ENCODE measurements around the gene GALC. TPM values are rescaled to one million over a fixed set of nuclear protein-coding genes. Genes with fewer than 3 reads are reported as not detected.

GALC gene
- total RNA-seq, 3 donors from 2014 or later (not counting 1 experiment from before 2014, with no cell fraction given), result 50.3 to 78.2 (median 67.2) TPM

GRCh38 chr14:87899228-87899627, 93.8 kb downstream of the GALC start:
- Histone ChIP-seq H3K36me3 (ENCODE audit: control insufficient read depth, insufficient read depth, low read length) (no peaks in the 10 kb centered on the region), H3K27ac (ENCODE audit: low read length) (no peak overlapping the region), H3K4me3 (ENCODE audit: low read length) (no peak overlapping the region), H3K4me1 (ENCODE audit: control insufficient read depth, insufficient read depth, low read length) (no peaks in the 10 kb centered on the region), H3K9me3 (ENCODE audit: control insufficient read depth, insufficient read depth, low read length) (no peaks in the 10 kb centered on the region), H3K27me3 (ENCODE audit: control insufficient read depth, insufficient read depth, low read length) (peaks cover 6% of the 10 kb centered on the region)
- Mint-ChIP-seq H3K4me3 (no peak overlapping the region), H3K27ac (no peak overlapping the region), H3K36me3 (no peaks in the 10 kb centered on the region), H3K9me3 (no peaks in the 10 kb centered on the region), H3K27me3 (ENCODE audit: low read depth in 2 of 2) (peaks cover 21 to 23% of the 10 kb centered on the region in 2 donors), H3K4me1 (no peaks in the 10 kb centered on the region)
- TF ChIP-seq CTCF (IDR thresholded peaks at IDR 0.05), result no peak
- ATAC-seq (no peak), DNase-seq (no peak)
- intact Hi-C loops (cut with micrococcal nuclease), result no loop called here

DNA sequence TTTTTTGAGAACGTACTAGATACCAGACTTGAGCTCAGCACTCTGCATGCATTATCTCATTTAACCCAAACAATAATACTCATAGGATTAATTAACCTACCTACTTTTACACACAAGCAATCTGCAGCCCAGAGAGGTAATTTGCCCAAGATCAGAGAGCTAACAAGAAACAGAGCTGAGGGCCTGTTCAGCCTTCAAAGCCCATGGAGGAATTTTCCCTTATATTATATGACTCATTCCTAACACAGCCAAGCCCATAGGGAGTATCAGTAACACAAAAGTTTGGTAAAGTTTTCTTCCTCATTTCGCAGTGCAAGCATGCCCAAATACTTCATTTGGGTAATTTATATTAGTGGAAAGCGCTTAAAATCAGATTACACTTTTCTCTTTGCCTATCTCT, 94.7 kb downstream of the GALC start:
- DNase-seq, result no peak
- H3K4me3 ChIP-seq (ENCODE audit: low read length), result no peak overlapping the region
- no peaks in the 10 kb centered on the region for H3K9me3 Mint-ChIP-seq
- intact Hi-C loops (cut with micrococcal nuclease), result no loop called here
- no peaks in the 10 kb centered on the region for H3K36me3 ChIP-seq (ENCODE audit: control insufficient read depth, insufficient read depth, low read length)
- H3K9me3 ChIP-seq (ENCODE audit: control insufficient read depth, insufficient read depth, low read length), result no peaks in the 10 kb centered on the region
- no peaks in the 10 kb centered on the region for H3K36me3 Mint-ChIP-seq
- no peak overlapping the region for H3K27ac Mint-ChIP-seq
- WGBS (ENCODE audit: insufficient coverage), result 63% methylated on average over 2 of the region's 3 CpGs
- no peak overlapping the region for H3K27ac ChIP-seq (ENCODE audit: low read length)
- peaks cover 6% of the 10 kb centered on the region for H3K27me3 ChIP-seq (ENCODE audit: control insufficient read depth, insufficient read depth, low read length)
- no peak for ATAC-seq
- no peaks in the 10 kb centered on the region for H3K4me1 Mint-ChIP-seq
- TF ChIP-seq CTCF (IDR thresholded peaks at IDR 0.05), result no peak
- H3K4me3 Mint-ChIP-seq, result no peak overlapping the region
- peaks cover 16 to 30% of the 10 kb centered on the region in 2 donors for H3K27me3 Mint-ChIP-seq (ENCODE audit: low read depth in 2 of 2)
- H3K4me1 ChIP-seq (ENCODE audit: control insufficient read depth, insufficient read depth, low read length), result no peaks in the 10 kb centered on the region

DNA sequence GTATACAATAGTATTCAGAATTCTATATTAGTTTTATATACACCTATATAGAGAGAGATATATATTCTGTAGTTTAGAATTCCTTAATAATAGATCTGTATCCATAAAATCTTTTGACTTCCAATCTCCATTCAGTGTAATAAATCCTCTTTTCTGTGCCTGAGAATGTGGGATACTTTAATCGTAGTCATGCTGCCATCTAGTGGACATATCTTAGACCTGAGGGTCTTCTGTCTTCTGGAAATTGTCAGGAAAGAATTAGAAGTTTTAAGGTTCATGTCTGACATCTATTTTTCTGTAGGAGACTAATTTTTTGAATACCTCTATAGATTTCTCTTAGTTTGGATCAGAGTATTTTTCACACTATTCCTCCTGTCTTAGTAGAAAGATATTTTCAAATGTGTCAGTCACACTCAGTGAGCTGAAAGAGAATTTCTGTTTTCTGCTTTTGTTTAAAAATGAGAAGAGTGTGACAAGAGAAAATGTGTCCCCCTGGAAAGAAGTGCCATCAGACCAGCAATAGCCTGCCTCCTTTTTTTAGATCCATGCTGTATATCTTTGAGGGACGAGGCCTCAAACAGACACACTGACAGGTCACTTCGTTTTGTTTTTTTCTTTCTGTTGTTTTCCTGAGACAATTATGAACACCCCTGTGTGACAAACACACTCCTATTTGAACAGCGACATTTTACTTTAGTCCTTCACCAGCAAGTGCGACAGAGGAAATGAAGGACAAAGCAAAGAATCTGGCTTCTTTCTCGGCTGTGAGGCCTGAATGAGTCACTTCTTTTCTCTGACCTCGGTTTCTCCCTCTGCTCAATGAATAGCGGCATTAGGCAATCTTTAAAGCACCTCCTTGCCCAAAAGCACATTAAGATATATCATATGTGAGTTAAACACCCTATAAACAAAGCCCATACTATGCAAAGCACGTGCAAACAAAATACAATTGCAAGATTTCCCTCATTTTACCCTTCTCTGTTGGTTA, 96.3 kb downstream of the GALC start:
- Histone ChIP-seq H3K27ac (ENCODE audit: low read length) (no peak overlapping the region), H3K36me3 (ENCODE audit: control insufficient read depth, insufficient read depth, low read length) (no peaks in the 10 kb centered on the region), H3K27me3 (ENCODE audit: control insufficient read depth, insufficient read depth, low read length) (peaks cover 6% of the 10 kb centered on the region), H3K4me1 (ENCODE audit: control insufficient read depth, insufficient read depth, low read length) (no peaks in the 10 kb centered on the region), H3K4me3 (ENCODE audit: low read length) (no peak overlapping the region), H3K9me3 (ENCODE audit: control insufficient read depth, insufficient read depth, low read length) (no peaks in the 10 kb centered on the region)
- Mint-ChIP-seq H3K4me1 (no peaks in the 10 kb centered on the region), H3K4me3 (no peak overlapping the region), H3K27ac (no peak overlapping the region), H3K27me3 (ENCODE audit: low read depth in 2 of 2) (peaks cover 16 to 30% of the 10 kb centered on the region in 2 donors), H3K9me3 (no peaks in the 10 kb centered on the region), H3K36me3 (no peaks in the 10 kb centered on the region)
- DNase-seq (peak in 1 of 2 donors; percentile 56), ATAC-seq (peak in 1 of 3 donors; percentile 40)
- WGBS (ENCODE audit: insufficient coverage), result 52% methylated on average over 9 of the region's 9 CpGs
- peak; percentile 78 for TF ChIP-seq CTCF (IDR thresholded peaks at IDR 0.05)
- intact Hi-C loops (cut with micrococcal nuclease), result no loop called here

All from natural killer cell (primary cell).